Ascending aorta (tissue), 2 donors: ENCODE measurements around the gene CFAP45. TPM values are rescaled to one million over a fixed set of nuclear protein-coding genes. Genes with fewer than 3 reads are reported as not detected.

Source experiments
- DNase-seq, 2 donors: peaks; one replicate each; pipeline ENCODE4 v3.0.0-alpha.2; 2019; ENCODE audit warnings: low spot score in 2 of 2
- H3K27ac ChIP-seq, 2 donors: fragments of 200-600 bp; sonication (generic); one replicate each; pipeline ENCODE4 v1.5.1; 2016 to 2017; ENCODE audit warnings: mild to moderate bottlenecking in 1 of 2
- H3K27me3 ChIP-seq: fragments of 200-600 bp; sonication (generic); one replicate; pipeline ENCODE4 v1.5.1; 2017
- H3K36me3 ChIP-seq, 2 donors: fragments of 200-600 bp; sonication (generic); one replicate each; pipeline ENCODE4 v1.5.1; 2016
- H3K4me1 ChIP-seq, 2 donors: fragments of 200-600 bp; sonication (generic); one replicate each; pipeline ENCODE4 v1.5.1; 2016 to 2017; ENCODE audit warnings: mild to moderate bottlenecking in 1 of 2
- H3K4me3 ChIP-seq, 2 donors: fragments of 200-600 bp; sonication (generic); one replicate each; pipeline ENCODE4 v1.5.1; 2016 to 2017; ENCODE audit warnings: mild to moderate bottlenecking in 1 of 2
- H3K9me3 ChIP-seq, 2 donors: fragments of 200-600 bp; sonication (generic); one replicate each; pipeline ENCODE4 v1.5.1; 2016
- CTCF ChIP-seq, 3 experiments: fragments of 200-600 bp in 2 of 3; fragments of 450-650 bp in 1 of 3; sonication (generic) in 2 of 3; IDR thresholded peaks; one replicate each; pipeline ENCODE4 v1.5.1; 2016 to 2019; ENCODE audit warnings: antibody characterized with exemption in 3 of 3, mild to moderate bottlenecking in 1 of 3, moderate library complexity in 1 of 3
- intact Hi-C: fragments of 100-400 bp; cut with DNase I; formaldehyde crosslinking; loops from one replicate; pipeline ENCODE4 v1.15.1; 2023
- total RNA-seq: library from RNA; depleted of rRNA; stranded (reverse); fragments of >200 nt; gene quantifications from one replicate; pipeline ENCODE4 v1.1.0, GENCODE V29; 2016

Gene CFAP45
- not detected for total RNA-seq

- DNase-seq, result peak; percentile 71 to 91
- Histone ChIP-seq H3K9me3 (no peaks in the 10 kb centered on the region), H3K4me1 (peaks cover 3 to 10% of the 10 kb centered on the region in 2 donors), H3K36me3 (no peaks in the 10 kb centered on the region), H3K27me3 (no peaks in the 10 kb centered on the region), H3K4me3 (peak within 1 kb of the TSS in 1 of 2 donors; percentile 17), H3K27ac (peak within 1 kb of the TSS; percentile 51 to 66)
- no peak for TF ChIP-seq CTCF (IDR thresholded peaks at IDR 0.05)
- intact Hi-C loops, result loop anchor here (1.0 to 2.0 kb wide), 2 partner anchors 25 to 119 kb away; partner anchors contain the start of genes DUSP23 and TAGLN2
Measured at GRCh38 chr1:159900086-159900680, at the start of gene CFAP45. TSS of gene CFAP45 (minus strand) at chr1:159900165. CDS start at chr1:159900098, 67 bp downstream.

- H3K36me3 ChIP-seq, result no peaks in the 10 kb centered on the region
- no peaks in the 10 kb centered on the region for H3K9me3 ChIP-seq
- peaks cover 0 to 11% of the 10 kb centered on the region in 2 donors for H3K4me1 ChIP-seq
- no peak for DNase-seq
- no peak overlapping the region for H3K27ac ChIP-seq
- no peaks in the 10 kb centered on the region for H3K27me3 ChIP-seq
- intact Hi-C loops, result loop anchor here (5.0 kb wide), 1 partner anchor 152 kb away; no protein-coding TSS in a partner anchor
- no peak for TF ChIP-seq CTCF (IDR thresholded peaks at IDR 0.05)
- no peak overlapping the region for H3K4me3 ChIP-seq
Measured at GRCh38 chr1:159949123-159949522, 49.2 kb upstream of the CFAP45 start.

- Histone ChIP-seq H3K4me1 (peaks cover 0 to 11% of the 10 kb centered on the region in 2 donors), H3K27ac (no peak overlapping the region), H3K27me3 (no peaks in the 10 kb centered on the region), H3K9me3 (no peaks in the 10 kb centered on the region), H3K36me3 (no peaks in the 10 kb centered on the region), H3K4me3 (no peak overlapping the region)
- no peak for TF ChIP-seq CTCF (IDR thresholded peaks at IDR 0.05)
- no peak for DNase-seq
- intact Hi-C loops, result loop anchor here (5.0 kb wide), 1 partner anchor 151 kb away; no protein-coding TSS in a partner anchor
Measured at GRCh38 chr1:159947942-159948341, 48.0 kb upstream of the CFAP45 start.

- Histone ChIP-seq H3K9me3 (no peaks in the 10 kb centered on the region), H3K36me3 (no peaks in the 10 kb centered on the region), H3K4me3 (peak overlapping the region; percentile 51 to 58), H3K27me3 (no peaks in the 10 kb centered on the region), H3K27ac (no peak overlapping the region), H3K4me1 (peaks cover 0 to 11% of the 10 kb centered on the region in 2 donors)
- no peak for TF ChIP-seq CTCF (IDR thresholded peaks at IDR 0.05)
- DNase-seq, result no peak
- intact Hi-C loops, result loop anchor here (5.0 kb wide), 1 partner anchor 149 kb away; no protein-coding TSS in a partner anchor
Measured at GRCh38 chr1:159946242-159947187, 46.5 kb upstream of the CFAP45 start.

GRCh38 chr1:159945483-159946241 lies 45.7 kb upstream of the CFAP45 start, which contains the start of gene IGSF9:
TSS of gene IGSF9 (minus strand) at chr1:159945613. CDS start at chr1:159943454, 2,159 bp downstream.
- peaks cover 0 to 11% of the 10 kb centered on the region in 2 donors for H3K4me1 ChIP-seq
- H3K36me3 ChIP-seq, result no peaks in the 10 kb centered on the region
- intact Hi-C loops, result loop anchor here (2.0 to 5.0 kb wide), 2 partner anchors 148 to 165 kb away; partner anchors contain the start of gene DUSP23
- H3K27ac ChIP-seq, result no peak within 1 kb of the TSS
- no peaks in the 10 kb centered on the region for H3K27me3 ChIP-seq
- no peaks in the 10 kb centered on the region for H3K9me3 ChIP-seq
- H3K4me3 ChIP-seq, result peak within 1 kb of the TSS; percentile 51 to 58
- peak in 1 of 2 donors; percentile 89 for DNase-seq
- peak; percentile 45 to 73 (median 64) for TF ChIP-seq CTCF (IDR thresholded peaks at IDR 0.05)
